ENCODE measurements around the gene AMN1.
"Not testable (repeated sequence)": the region's sequence is repeated elsewhere in the genome, so short reads cannot be mapped to it uniquely, and the experiment has no call there.

The AMN1 gene

GRCh38 chr12:31672521-31672920 lies 56.3 kb downstream of the AMN1 start:
- DNase-seq: no peak

GRCh38 chr12:31669582-31669981 lies 59.2 kb downstream of the AMN1 start:
- not testable (repeated sequence) for DNase-seq

- DNase-seq: no peak
Measured at GRCh38 chr12:31669020-31669419, 59.8 kb downstream of the AMN1 start.

- no peak for DNase-seq
Measured at GRCh38 chr12:31664038-31664437, 64.8 kb downstream of the AMN1 start.

- no peak for DNase-seq
Measured at GRCh38 chr12:31663576-31663975, 65.2 kb downstream of the AMN1 start.

- no peak for DNase-seq
Measured at GRCh38 chr12:31662176-31662849, 66.5 kb downstream of the AMN1 start.

GRCh38 chr12:31659087-31659942 lies 69.5 kb downstream of the AMN1 start, which contains the start of gene ETFBKMT:
ETFBKMT (plus strand) TSS chr12:31659688; CDS start chr12:31661954, 2,266 bp downstream.
- peak; percentile 95 for DNase-seq

- DNase-seq: no peak
Measured at GRCh38 chr12:31658471-31659086, 70.2 kb downstream of the AMN1 start.

- DNase-seq: no peak
Measured at GRCh38 chr12:31655792-31656191, 73.0 kb downstream of the AMN1 start.

GRCh38 chr12:31655208-31655607 lies 73.6 kb downstream of the AMN1 start:
- no peak for DNase-seq

GRCh38 chr12:31651893-31652521 lies 76.8 kb downstream of the AMN1 start:
- peak; percentile 98 for DNase-seq

GRCh38 chr12:31650918-31651317 lies 77.9 kb downstream of the AMN1 start:
- DNase-seq: no peak

- DNase-seq: no peak
Measured at GRCh38 chr12:31647086-31647491, 81.7 kb downstream of the AMN1 start.

GRCh38 chr12:31645924-31646323 lies 82.9 kb downstream of the AMN1 start:
- no peak for DNase-seq

GRCh38 chr12:31644536-31644935 lies 84.3 kb downstream of the AMN1 start:
- no peak for DNase-seq

- DNase-seq: no peak
Measured at GRCh38 chr12:31641509-31642090, 87.2 kb downstream of the AMN1 start.

- no peak for DNase-seq
Measured at GRCh38 chr12:31634620-31635019, 94.2 kb downstream of the AMN1 start.

- no peak for DNase-seq
Measured at GRCh38 chr12:31633464-31633863, 95.4 kb downstream of the AMN1 start.

GRCh38 chr12:31631809-31632208 lies 97.0 kb downstream of the AMN1 start:
- no peak for DNase-seq

GRCh38 chr12:31631023-31631724 lies 97.6 kb downstream of the AMN1 start:
- DNase-seq: no peak

- DNase-seq: no peak
Measured at GRCh38 chr12:31629756-31630732, 98.8 kb downstream of the AMN1 start.
